Stimulated activated naive B cell treated with anti-CD40 and anti-IgM and Interleukin-4, amounts not matched to agents 10 μg/mL and 1 μg/mL and 100 μg/mL, for 72 hours (primary cell): Measurements from ENCODE around the gene TMEM88.
A peak's percentile ranks its signal among the peaks of the same experiment; 100 is the strongest.

ENCODE experiments used
- ATAC-seq, 2 donors: fragments of 150-1000 bp; cut with Tn5 transposase; replicated peaks; 2 replicates each; pipeline ENCODE4 v1.10.0; 2021; ENCODE audit warnings: moderate library complexity in 1 of 2
- DNase-seq: peaks from one replicate; pipeline ENCODE4 v3.0.0; 2021
- H3K27ac Mint-ChIP-seq: one replicate; pipeline ENCODE4 v1.8.0; 2022; ENCODE audit warnings: mild to moderate bottlenecking, mixed read lengths
- H3K27me3 Mint-ChIP-seq, 2 donors: one replicate each; pipeline ENCODE4 v1.8.0; 2022; ENCODE audit warnings: mixed read lengths in 2 of 2
- H3K36me3 Mint-ChIP-seq, 2 donors: one replicate each; pipeline ENCODE4 v1.8.0; 2022; ENCODE audit warnings: mixed read lengths in 2 of 2, mild to moderate bottlenecking in 1 of 2
- H3K4me1 Mint-ChIP-seq, 2 donors: one replicate each; pipeline ENCODE4 v1.8.0; 2022; ENCODE audit warnings: mixed read lengths in 2 of 2, mild to moderate bottlenecking in 1 of 2
- H3K4me3 Mint-ChIP-seq, 2 donors: one replicate each; pipeline ENCODE4 v1.8.0; 2022; ENCODE audit warnings: mild to moderate bottlenecking in 2 of 2, mixed read lengths in 2 of 2, moderate library complexity in 1 of 2
- H3K9me3 Mint-ChIP-seq, 2 donors: one replicate each; pipeline ENCODE4 v1.8.0; 2022; ENCODE audit warnings: mixed read lengths in 2 of 2, mild to moderate bottlenecking in 1 of 2

The TMEM88 gene

DNA sequence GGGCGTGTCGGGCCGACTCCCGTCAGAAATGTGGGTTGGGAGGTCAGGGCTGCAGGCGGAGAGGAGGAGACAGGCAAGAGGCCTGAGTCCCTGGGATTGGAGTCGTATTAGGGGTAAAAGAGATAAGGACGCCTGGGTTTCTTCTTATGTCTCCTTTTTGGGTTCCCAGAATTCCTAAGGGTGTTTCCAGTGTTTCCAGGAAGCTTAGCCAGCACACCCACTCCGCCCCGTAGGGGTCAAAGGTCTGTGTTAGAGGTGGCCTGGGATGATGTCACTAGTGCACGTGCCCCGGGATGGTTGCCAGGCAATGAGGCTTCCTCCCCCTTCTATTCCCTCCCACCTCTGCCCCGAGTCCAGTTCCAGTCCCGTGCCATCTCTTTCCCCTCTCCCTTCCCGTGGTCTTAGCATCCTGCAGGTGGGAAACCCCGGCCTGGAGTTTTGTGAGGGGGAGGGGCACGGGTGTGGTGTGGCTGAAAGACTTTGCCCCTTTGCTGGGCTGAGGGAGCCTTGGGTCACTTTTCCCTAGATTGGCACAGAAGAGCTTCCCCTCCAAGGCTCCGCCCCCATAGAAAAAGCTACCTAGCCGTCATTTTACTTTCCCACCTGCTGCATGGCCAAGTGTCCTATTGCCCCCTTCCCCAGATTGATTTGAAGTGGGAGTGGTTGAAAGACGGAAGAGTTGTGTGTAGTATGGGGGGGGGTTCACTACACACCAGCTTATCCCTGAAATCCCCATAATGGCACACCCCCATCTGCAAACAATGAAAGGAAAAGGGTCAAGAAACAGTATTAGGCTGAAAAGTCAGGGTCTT is 18.1 kb upstream of the TMEM88 start:
- ATAC-seq (no peak), DNase-seq (peak; percentile 47)
- peak overlapping the region; percentile 86 to 95 for H3K4me3 Mint-ChIP-seq
- H3K36me3 Mint-ChIP-seq, result peaks cover 5 to 7% of the 10 kb centered on the region in 2 donors
- peak overlapping the region; percentile 97 for H3K27ac Mint-ChIP-seq
- peaks cover 54 to 77% of the 10 kb centered on the region in 2 donors for H3K4me1 Mint-ChIP-seq
- H3K9me3 Mint-ChIP-seq, result peaks cover 0 to 1% of the 10 kb centered on the region in 2 donors
- peaks cover 6 to 10% of the 10 kb centered on the region in 2 donors for H3K27me3 Mint-ChIP-seq

DNA sequence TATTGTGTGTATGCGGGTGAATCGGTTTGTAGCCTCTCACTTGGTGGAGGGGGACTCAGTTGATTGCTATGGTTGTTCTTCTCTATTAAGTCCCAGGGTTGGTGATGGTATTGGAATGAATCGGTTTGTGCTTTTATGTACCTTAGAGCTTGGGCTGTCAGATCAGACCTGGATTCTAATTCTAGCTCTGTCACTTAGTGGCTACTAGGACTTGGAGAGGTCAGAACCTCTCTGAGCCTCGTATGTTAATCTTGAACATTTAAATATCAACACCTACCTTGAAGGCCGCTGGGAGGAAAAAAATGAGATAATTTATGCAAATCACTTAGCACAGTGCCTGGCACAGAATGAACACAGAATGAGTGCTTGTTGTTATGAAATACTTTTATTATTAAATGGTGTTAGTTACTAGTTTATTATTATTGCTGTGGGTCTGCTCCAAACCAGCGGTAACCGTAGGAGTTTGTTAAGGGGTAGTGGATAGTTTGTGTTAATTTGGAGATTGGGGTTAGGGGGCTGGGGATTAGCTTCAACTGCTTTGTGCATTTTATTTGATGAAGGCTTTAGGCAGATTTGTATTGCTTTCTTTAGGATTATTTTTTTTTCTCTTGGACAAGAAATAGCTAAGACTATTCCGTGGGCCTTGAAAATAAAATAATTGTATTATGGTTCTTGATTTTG is 17.3 kb upstream of the TMEM88 start:
- peaks cover 57 to 79% of the 10 kb centered on the region in 2 donors for H3K4me1 Mint-ChIP-seq
- H3K4me3 Mint-ChIP-seq, result peak overlapping the region; percentile 86 to 95
- ATAC-seq (no peak), DNase-seq (no peak)
- peaks cover 5 to 12% of the 10 kb centered on the region in 2 donors for H3K36me3 Mint-ChIP-seq
- peak overlapping the region; percentile 49 for H3K27ac Mint-ChIP-seq
- H3K9me3 Mint-ChIP-seq, result peaks cover 0 to 1% of the 10 kb centered on the region in 2 donors
- peaks cover 6 to 7% of the 10 kb centered on the region in 2 donors for H3K27me3 Mint-ChIP-seq

- Mint-ChIP-seq H3K4me3 (peak overlapping the region; percentile 86 to 95), H3K27ac (peak overlapping the region; percentile 4), H3K4me1 (peaks cover 62 to 83% of the 10 kb centered on the region in 2 donors), H3K36me3 (peaks cover 5 to 16% of the 10 kb centered on the region in 2 donors), H3K27me3 (peaks cover 1 to 3% of the 10 kb centered on the region in 2 donors), H3K9me3 (no peaks in the 10 kb centered on the region)
- ATAC-seq (no peak), DNase-seq (no peak)
Observed at GRCh38 chr17:7838090-7839075, 16.5 kb upstream of the TMEM88 start.

DNA sequence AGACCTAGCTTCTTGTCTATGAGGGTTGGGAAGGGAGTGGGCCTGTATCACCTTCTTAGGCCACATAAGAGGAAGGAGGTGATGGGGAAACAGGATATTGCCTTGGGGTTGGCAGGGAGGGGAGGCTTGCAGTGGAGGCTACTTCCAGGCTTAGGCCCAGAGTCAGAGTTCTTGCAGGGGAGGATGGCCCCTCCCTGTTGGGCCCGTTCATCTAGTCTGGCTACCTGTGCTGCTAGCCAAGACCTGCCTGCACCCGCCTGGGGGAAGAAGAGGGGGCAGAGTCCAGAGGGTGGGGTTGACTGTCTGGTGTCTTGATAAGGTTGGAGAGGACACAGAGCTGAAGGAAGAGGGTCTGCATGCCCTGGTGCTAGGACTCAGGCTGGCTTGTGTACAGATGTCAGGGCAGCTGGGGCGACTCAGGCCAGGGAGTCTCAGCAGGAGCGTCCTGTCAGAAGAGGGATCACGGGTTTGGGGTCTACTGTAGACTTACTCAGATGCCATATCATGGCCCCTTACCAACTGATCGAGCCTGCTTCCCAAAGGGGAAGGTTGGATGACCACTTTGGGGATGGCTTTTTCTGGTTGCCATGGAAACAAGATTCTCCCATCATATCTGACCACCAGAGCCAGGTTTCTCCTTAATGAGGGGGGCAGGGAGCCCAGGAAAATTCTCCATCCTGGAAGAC is 15.5 kb upstream of the TMEM88 start:
- ATAC-seq (no peak), DNase-seq (no peak)
- Mint-ChIP-seq H3K4me3 (no peak overlapping the region), H3K27me3 (no peaks in the 10 kb centered on the region), H3K27ac (peak overlapping the region; percentile 38), H3K4me1 (peaks cover 55 to 79% of the 10 kb centered on the region in 2 donors), H3K36me3 (peaks cover 5 to 20% of the 10 kb centered on the region in 2 donors), H3K9me3 (no peaks in the 10 kb centered on the region)

DNA sequence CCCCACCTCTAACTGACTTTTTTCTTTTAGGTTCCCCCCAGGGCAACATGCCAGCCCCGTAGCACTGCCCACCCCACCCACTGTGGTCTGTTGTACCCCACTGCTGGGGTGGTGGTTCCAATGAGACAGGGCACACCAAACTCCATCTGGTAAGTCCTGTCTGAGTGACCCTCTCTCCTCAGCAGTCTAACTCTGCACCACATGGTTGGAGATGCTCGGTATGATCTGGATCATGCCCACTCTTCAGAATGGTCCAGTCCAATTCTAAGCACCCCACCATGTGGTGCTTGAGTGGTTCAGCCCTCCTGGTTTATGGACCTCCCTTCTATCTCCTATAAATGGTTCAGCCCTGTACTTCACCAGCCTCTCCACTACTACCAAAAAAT is 15.0 kb upstream of the TMEM88 start:
- Mint-ChIP-seq H3K9me3 (no peaks in the 10 kb centered on the region), H3K36me3 (peaks cover 5 to 20% of the 10 kb centered on the region in 2 donors), H3K27me3 (no peaks in the 10 kb centered on the region), H3K4me3 (peak overlapping the region in 1 of 2 donors; percentile 23), H3K27ac (peak overlapping the region; percentile 38), H3K4me1 (peaks cover 55 to 74% of the 10 kb centered on the region in 2 donors)
- ATAC-seq (no peak), DNase-seq (no peak)

DNA sequence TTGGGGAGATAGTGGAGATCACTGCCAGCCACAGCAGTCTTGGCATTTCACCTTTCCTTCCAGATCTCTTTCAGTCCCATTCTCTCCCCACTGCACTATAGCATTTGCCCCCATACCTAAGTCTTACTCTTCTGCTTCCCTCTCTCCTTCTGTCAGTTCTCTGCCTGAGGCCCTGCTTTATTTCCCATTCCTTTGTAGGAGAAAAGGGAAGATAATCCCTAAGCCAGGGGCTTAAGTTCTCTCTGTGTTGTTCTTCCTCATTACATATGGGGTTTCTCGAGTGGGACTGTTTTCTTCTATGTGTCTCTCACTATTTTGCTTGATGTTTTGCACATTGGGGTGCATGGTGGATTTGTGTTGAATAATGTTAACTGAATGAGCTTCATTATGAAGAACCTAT is 14.4 kb upstream of the TMEM88 start:
- Mint-ChIP-seq H3K27ac (peak overlapping the region; percentile 100), H3K27me3 (no peaks in the 10 kb centered on the region), H3K4me1 (peaks cover 55 to 78% of the 10 kb centered on the region in 2 donors), H3K4me3 (peak overlapping the region; percentile 95 to 99), H3K36me3 (peaks cover 8 to 20% of the 10 kb centered on the region in 2 donors), H3K9me3 (no peaks in the 10 kb centered on the region)
- no peak for DNase-seq
- ATAC-seq, result no peak

- Mint-ChIP-seq H3K36me3 (peaks cover 9 to 24% of the 10 kb centered on the region in 2 donors), H3K4me3 (peak overlapping the region; percentile 95 to 99), H3K27me3 (no peaks in the 10 kb centered on the region), H3K9me3 (no peaks in the 10 kb centered on the region), H3K4me1 (peaks cover 57 to 81% of the 10 kb centered on the region in 2 donors), H3K27ac (peak overlapping the region; percentile 100)
- ATAC-seq (no peak), DNase-seq (no peak)
Observed at GRCh38 chr17:7840875-7841274, 14.0 kb upstream of the TMEM88 start.

DNA sequence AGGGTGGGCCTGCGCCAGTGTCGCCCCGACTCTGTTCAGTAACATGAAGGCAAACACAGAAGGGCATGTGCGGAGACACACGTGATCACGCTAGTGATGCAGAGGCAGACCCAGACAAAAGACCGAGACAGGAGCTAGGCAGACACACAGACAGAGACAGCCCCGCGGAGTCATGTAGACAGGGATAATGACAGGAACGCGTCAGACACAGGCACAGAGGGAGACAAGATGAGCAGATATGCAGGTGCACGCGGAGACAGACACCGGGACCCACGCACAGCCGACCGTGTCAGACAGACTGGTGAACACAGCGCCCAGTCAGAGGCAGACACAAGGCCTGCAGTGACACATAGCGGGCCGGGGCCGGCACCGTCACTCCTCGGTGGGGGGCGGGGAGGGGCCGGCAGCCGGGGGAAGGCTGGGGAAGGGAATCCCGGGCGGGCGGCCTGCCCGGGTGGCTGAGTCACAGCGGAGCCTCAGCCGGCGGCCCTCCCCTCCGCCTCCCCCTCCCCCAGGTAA is 13.4 kb upstream of the TMEM88 start:
- Mint-ChIP-seq H3K27ac (peak overlapping the region; percentile 100), H3K4me3 (peak overlapping the region; percentile 95 to 99), H3K9me3 (no peaks in the 10 kb centered on the region), H3K4me1 (peaks cover 53 to 80% of the 10 kb centered on the region in 2 donors), H3K27me3 (no peaks in the 10 kb centered on the region), H3K36me3 (peaks cover 11 to 27% of the 10 kb centered on the region in 2 donors)
- ATAC-seq, result peak; percentile 34 to 35
- peak; percentile 80 for DNase-seq

DNA sequence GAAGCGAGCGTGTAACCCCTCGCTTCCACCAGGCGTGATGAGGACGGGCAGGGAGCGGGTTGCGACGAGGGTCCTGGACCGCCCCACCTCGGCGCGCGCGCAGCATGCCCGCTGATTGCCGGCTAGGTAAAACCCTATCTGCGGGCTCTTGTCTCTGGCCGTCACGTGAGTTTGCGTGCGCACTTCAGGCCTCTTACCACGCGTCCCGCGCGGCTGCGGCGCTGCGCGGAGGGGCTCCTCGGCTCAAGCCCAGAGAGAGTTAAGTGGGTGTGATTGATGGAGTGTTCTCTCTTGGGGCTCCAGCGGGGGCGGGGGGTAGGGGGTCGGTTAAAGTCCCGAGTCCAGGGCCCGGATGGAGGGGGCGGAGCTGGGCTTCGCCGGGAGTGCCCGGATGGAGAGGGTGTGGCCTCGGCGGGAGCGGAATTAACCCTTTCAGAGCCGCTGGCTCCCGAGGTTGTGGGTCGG is 12.9 kb upstream of the TMEM88 start:
- Mint-ChIP-seq H3K27ac (peak overlapping the region; percentile 100), H3K36me3 (peaks cover 14 to 32% of the 10 kb centered on the region in 2 donors), H3K4me1 (peaks cover 51 to 80% of the 10 kb centered on the region in 2 donors), H3K4me3 (peak overlapping the region; percentile 95 to 99), H3K9me3 (no peaks in the 10 kb centered on the region), H3K27me3 (no peaks in the 10 kb centered on the region)
- DNase-seq (peak; percentile 81), ATAC-seq (peak; percentile 19 to 23)

DNA sequence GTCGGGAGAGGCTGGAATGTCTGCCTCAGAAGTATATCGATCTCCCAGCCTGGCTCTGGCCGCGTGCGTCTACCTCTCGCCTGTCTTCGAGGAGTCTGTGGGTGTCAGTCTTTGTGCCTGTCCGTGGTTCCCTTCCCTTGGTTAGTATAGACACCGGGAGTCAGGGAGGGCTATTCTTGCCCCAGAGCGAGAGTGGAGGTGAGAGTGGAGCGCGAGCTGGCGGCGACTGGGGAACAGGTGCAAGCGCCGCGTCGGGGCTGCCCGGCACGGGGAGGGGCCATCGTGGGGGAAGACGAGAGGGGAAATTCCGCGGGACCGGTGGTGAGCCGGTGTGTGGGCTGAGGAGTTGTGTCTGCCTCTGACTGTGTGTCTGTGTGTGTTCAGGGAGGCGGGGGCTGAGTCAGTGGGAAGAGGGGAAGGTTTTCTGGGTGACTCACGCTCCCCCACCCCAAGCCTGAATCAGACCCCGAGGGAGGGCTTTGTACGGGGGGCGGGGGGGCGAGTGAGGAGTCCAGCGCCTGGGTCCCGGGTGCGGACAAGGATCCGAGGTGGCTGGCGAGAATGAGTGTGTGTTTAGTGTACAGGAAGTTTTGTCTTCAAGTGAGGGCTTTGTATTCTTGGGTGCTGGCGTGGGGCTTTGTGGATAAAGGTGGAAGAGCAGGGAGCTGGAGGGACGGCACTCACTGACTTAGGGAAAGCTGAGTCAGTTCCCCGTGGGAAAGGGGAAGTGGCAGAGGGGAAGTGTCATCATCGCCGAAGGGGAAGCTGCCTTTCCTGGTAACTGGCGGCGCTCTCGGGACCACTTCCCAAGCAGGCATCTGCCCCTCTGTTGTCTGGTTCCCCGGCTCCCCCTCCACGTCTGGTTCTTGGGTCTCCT is 12.2 kb upstream of the TMEM88 start:
- Mint-ChIP-seq H3K4me3 (peak overlapping the region; percentile 95 to 99), H3K27me3 (no peaks in the 10 kb centered on the region), H3K36me3 (peaks cover 16 to 33% of the 10 kb centered on the region in 2 donors), H3K27ac (peak overlapping the region; percentile 100), H3K9me3 (no peaks in the 10 kb centered on the region), H3K4me1 (peaks cover 50 to 80% of the 10 kb centered on the region in 2 donors)
- DNase-seq, result peak; percentile 97
- ATAC-seq, result peak; percentile 49 to 53

DNA sequence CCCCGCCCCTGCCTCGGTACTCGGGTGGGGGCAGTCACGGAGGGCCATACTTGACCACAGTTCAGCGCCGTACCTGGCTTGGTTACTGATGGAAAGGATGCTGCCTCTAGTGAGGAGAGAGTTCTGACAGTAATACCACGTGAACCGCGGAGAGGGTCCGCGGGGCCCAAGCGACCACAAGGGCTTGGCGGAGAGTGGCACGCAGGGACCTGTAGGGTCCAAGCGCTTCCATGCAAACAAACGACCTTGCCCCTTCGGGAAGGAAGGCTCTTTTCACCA is 11.7 kb upstream of the TMEM88 start:
- Mint-ChIP-seq H3K27me3 (no peaks in the 10 kb centered on the region), H3K4me1 (peaks cover 49 to 77% of the 10 kb centered on the region in 2 donors), H3K27ac (peak overlapping the region; percentile 100), H3K36me3 (peaks cover 17 to 35% of the 10 kb centered on the region in 2 donors), H3K9me3 (no peaks in the 10 kb centered on the region), H3K4me3 (peak overlapping the region; percentile 95 to 99)
- DNase-seq (no peak), ATAC-seq (peak; percentile 11 to 15)

DNA sequence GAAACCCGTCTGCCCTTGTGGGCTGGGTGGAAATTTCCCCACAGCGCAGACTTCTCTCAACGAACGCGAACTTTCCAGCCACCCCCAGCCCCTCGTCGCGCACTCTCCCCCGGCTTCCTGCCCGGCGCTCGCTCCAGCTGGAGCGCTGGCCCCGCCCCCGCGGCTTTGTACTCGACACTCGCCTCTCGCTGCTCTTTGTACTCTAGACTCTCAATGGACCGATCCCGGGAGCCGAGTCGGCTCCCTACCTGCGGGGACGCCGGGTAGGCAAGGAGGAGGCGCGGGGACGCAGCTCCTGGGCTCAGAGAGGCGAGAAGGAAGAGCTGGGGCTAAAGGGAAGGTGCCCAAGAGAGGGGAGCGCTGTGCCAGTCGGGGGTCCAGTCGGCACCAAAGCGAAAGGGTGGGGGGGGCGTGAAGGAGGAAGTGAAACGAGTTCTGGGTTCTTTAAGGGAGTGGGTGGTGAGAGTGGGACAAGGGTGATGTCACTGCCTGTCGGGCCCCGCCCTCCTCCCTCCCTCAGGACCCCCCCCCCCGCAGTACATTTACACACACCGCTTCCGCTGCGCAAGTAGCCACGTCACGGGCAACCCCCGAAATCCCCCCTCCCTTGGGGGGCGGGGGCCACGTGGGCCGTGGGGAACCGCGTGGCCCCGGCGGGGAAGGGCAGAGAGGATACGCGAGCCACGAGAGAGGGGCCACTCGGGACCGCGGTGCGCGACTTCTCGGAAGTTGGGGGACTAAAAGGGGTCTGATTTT is 11.2 kb upstream of the TMEM88 start:
- Mint-ChIP-seq H3K4me3 (peak overlapping the region; percentile 95 to 99), H3K9me3 (no peaks in the 10 kb centered on the region), H3K27me3 (no peaks in the 10 kb centered on the region), H3K4me1 (peaks cover 46 to 72% of the 10 kb centered on the region in 2 donors), H3K27ac (peak overlapping the region; percentile 100), H3K36me3 (peaks cover 18 to 37% of the 10 kb centered on the region in 2 donors)
- peak; percentile 90 for DNase-seq
- peak; percentile 35 to 41 for ATAC-seq
